ENCODE results near the gene RRBP1.
A peak's percentile ranks its signal among the peaks of the same experiment; 100 is the strongest.

Gene RRBP1

GRCh38 chr20:17621229-17621968 lies 60.6 kb downstream of the RRBP1 start:
- no peak for DNase-seq (ENCODE audit: low read depth)

GRCh38 chr20:17620371-17621228 lies 61.4 kb downstream of the RRBP1 start:
- no peak for DNase-seq (ENCODE audit: low read depth)

- DNase-seq (ENCODE audit: low read depth): no peak
Observed at GRCh38 chr20:17619351-17620093, 62.5 kb downstream of the RRBP1 start.

GRCh38 chr20:17618673-17619013 lies 63.4 kb downstream of the RRBP1 start:
- no peak for DNase-seq (ENCODE audit: low read depth)

GRCh38 chr20:17617868-17618672 lies 64.0 kb downstream of the RRBP1 start:
- DNase-seq (ENCODE audit: low read depth): no peak

GRCh38 chr20:17617212-17617867 lies 64.7 kb downstream of the RRBP1 start:
- peak; percentile 45 for DNase-seq (ENCODE audit: low read depth)

- DNase-seq (ENCODE audit: low read depth): no peak
Observed at GRCh38 chr20:17616480-17617211, 65.4 kb downstream of the RRBP1 start.

GRCh38 chr20:17615645-17616479 lies 66.2 kb downstream of the RRBP1 start:
- DNase-seq (ENCODE audit: low read depth): no peak

GRCh38 chr20:17614812-17615644 lies 67.0 kb downstream of the RRBP1 start:
- DNase-seq (ENCODE audit: low read depth): no peak

- DNase-seq (ENCODE audit: low read depth): no peak
Observed at GRCh38 chr20:17614176-17614811, 67.7 kb downstream of the RRBP1 start.

GRCh38 chr20:17613328-17614175 lies 68.5 kb downstream of the RRBP1 start:
- no peak for DNase-seq (ENCODE audit: low read depth)

- no peak for DNase-seq (ENCODE audit: low read depth)
Observed at GRCh38 chr20:17612992-17613327, 69.1 kb downstream of the RRBP1 start.

- peak; percentile 20 for DNase-seq (ENCODE audit: low read depth)
Observed at GRCh38 chr20:17612287-17612991, 69.6 kb downstream of the RRBP1 start.

- no peak for DNase-seq (ENCODE audit: low read depth)
Observed at GRCh38 chr20:17611540-17612286, 70.3 kb downstream of the RRBP1 start.

GRCh38 chr20:17611290-17611539 lies 70.8 kb downstream of the RRBP1 start:
- DNase-seq (ENCODE audit: low read depth): peak; percentile 21

GRCh38 chr20:17610566-17611289 lies 71.3 kb downstream of the RRBP1 start:
- peak; percentile 38 for DNase-seq (ENCODE audit: low read depth)
